Loucy (cell line): ENCODE results near the gene UBE4A.

Experiments
- H2AFZ ChIP-seq: fragments of 200-600 bp; sonication (generic); 2 replicates; pipeline ENCODE4 v1.6.0; 2016; ENCODE audit warnings: antibody characterized with exemption, mild to moderate bottlenecking, low read length, moderate library complexity
- H3F3A ChIP-seq: fragments of 200-600 bp; 2 replicates; pipeline ENCODE4 v1.6.0; 2016; ENCODE audit warnings: antibody characterized with exemption, low read depth, mild to moderate bottlenecking
- H3K27me3 ChIP-seq: fragments of 200-600 bp; sonication (generic); 2 replicates; pipeline ENCODE4 v1.6.1; 2014; ENCODE audit warnings: low read length, mild to moderate bottlenecking; ENCODE audit not compliant: insufficient read depth, poor library complexity, severe bottlenecking
- H3K36me3 ChIP-seq: fragments of 200-600 bp; sonication (generic); 2 replicates; pipeline ENCODE4 v1.6.1; 2016; ENCODE audit warnings: low read length; ENCODE audit not compliant: insufficient read depth
- H3K4me1 ChIP-seq: fragments of 200-600 bp; sonication (generic); 2 replicates; pipeline ENCODE4 v1.5.1; 2014; ENCODE audit warnings: low read length, mild to moderate bottlenecking; ENCODE audit not compliant: insufficient read depth, poor library complexity, severe bottlenecking
- H3K4me2 ChIP-seq: fragments of 200-600 bp; sonication (generic); 2 replicates; pipeline ENCODE4 v1.6.0; 2014; ENCODE audit warnings: antibody characterized with exemption, low read length, low read depth, mild to moderate bottlenecking; ENCODE audit not compliant: poor library complexity, severe bottlenecking
- H3K4me3 ChIP-seq: fragments of 200-600 bp; sonication (generic); 2 replicates; pipeline ENCODE4 v1.5.1; 2014; ENCODE audit warnings: low read length, mild to moderate bottlenecking, mixed read lengths; ENCODE audit not compliant: poor library complexity, severe bottlenecking
- H3K79me2 ChIP-seq: fragments of 200-600 bp; sonication (generic); 2 replicates; pipeline ENCODE4 v1.6.1; 2014; ENCODE audit warnings: low read length; ENCODE audit not compliant: insufficient read depth
- H3K9ac ChIP-seq: fragments of 200-600 bp; sonication (generic); 2 replicates; pipeline ENCODE4 v1.6.0; 2014; ENCODE audit warnings: mild to moderate bottlenecking, low read depth, low read length, moderate library complexity; ENCODE audit not compliant: poor library complexity, severe bottlenecking
- H3K9me2 ChIP-seq: fragments of 200-600 bp; sonication (generic); replicated peaks from 2 replicates; pipeline ENCODE4 v1.6.1; 2016; ENCODE audit warnings: low read depth, low read length, mixed read lengths
- H3K9me3 ChIP-seq: fragments of 200-600 bp; sonication (generic); 2 replicates; pipeline ENCODE4 v1.6.1; 2014; ENCODE audit warnings: mild to moderate bottlenecking, antibody characterized with exemption, low read length, low read depth; ENCODE audit not compliant: insufficient read depth
- H4K20me1 ChIP-seq: fragments of 200-600 bp; sonication (generic); 2 replicates; pipeline ENCODE4 v1.6.0; 2014; ENCODE audit warnings: antibody characterized with exemption, low read length, mild to moderate bottlenecking; ENCODE audit not compliant: insufficient read depth, poor library complexity, severe bottlenecking
- CTCF ChIP-seq: fragments of 200-600 bp; sonication (generic); conservative IDR thresholded peaks from 2 replicates; pipeline ENCODE4 v1.5.1; 2014; ENCODE audit warnings: mild to moderate bottlenecking, antibody characterized with exemption, low read length
- EZH2phosphoT487 ChIP-seq: fragments of 200-600 bp; IDR thresholded peaks from 2 replicates; pipeline ENCODE4 v1.6.1; 2018; ENCODE audit warnings: antibody characterized with exemption, mild to moderate bottlenecking, moderate library complexity, borderline replicate concordance

UBE4A gene

GRCh38 chr11:118441770-118442275 is 82.4 kb downstream of the UBE4A start:
- Histone ChIP-seq H3K4me2 (peak overlapping the region; percentile 99), H3K36me3 (peaks cover 2% of the 10 kb centered on the region; the same call in 1 of the 2 replicates), H3K9me3 (no peaks in the 10 kb centered on the region), H2AFZ (no peak overlapping the region), H3K9me2 (no peaks in the 10 kb centered on the region), H3K9ac (peak overlapping the region; percentile 95), H4K20me1 (peaks cover 96% of the 10 kb centered on the region), H3K4me3 (peak overlapping the region; percentile 92), H3K4me1 (peaks cover 70% of the 10 kb centered on the region), H3F3A (peaks cover 7% of the 10 kb centered on the region; the same call in 1 of the 2 replicates), H3K27me3 (no peaks in the 10 kb centered on the region), H3K79me2 (peaks cover 100% of the 10 kb centered on the region)
- TF ChIP-seq CTCF (no peak), EZH2phosphoT487 (no peak)

- peaks cover 100% of the 10 kb centered on the region for H3K79me2 ChIP-seq
- H3K9ac ChIP-seq, result peak overlapping the region; percentile 95
- peak overlapping the region; percentile 92 for H3K4me3 ChIP-seq
- H4K20me1 ChIP-seq, result peaks cover 96% of the 10 kb centered on the region
- TF ChIP-seq EZH2phosphoT487 (no peak), CTCF (no peak)
- peaks cover 7% of the 10 kb centered on the region; the same call in 1 of the 2 replicates for H3F3A ChIP-seq
- H2AFZ ChIP-seq, result no peak overlapping the region
- no peaks in the 10 kb centered on the region for H3K27me3 ChIP-seq
- H3K4me1 ChIP-seq, result peaks cover 71% of the 10 kb centered on the region
- no peaks in the 10 kb centered on the region for H3K9me2 ChIP-seq
- H3K36me3 ChIP-seq, result peaks cover 7% of the 10 kb centered on the region; the same call in 1 of the 2 replicates
- H3K4me2 ChIP-seq, result peak overlapping the region; percentile 99
- no peaks in the 10 kb centered on the region for H3K9me3 ChIP-seq
Observed at GRCh38 chr11:118442301-118442700, 82.9 kb downstream of the UBE4A start.

DNA sequence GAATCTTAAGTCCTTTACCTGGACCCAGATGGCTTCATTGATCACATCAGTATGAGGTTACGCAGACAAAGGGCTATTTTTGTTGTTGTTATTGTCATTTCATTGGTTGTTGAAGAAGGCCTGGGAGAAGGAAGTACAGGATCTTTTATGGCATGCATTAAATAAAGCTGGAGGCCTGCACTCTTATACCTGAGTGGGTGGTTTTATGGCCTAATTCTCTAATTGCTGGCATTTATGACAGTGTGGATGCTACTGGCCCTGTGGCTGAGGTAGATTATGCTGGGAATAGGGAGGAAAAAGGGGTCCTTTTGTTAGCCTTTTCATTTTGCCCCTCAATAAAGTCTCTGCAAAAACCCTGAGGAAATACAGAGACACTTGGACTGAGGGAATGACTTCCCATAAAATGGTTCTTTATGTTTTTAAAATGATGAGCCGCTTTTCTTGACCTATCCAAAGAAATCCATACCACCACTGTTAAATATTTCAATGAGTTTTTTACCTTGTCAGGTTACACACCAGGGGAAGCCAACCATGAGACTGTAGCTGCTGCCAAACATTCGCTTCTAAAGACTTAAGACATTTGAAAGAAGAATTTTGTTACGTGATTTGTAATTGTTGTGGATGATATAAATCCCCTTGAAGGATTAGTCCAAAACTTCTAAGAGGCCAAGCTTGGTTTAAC is 83.6 kb downstream of the UBE4A start:
- H4K20me1 ChIP-seq, result peaks cover 96% of the 10 kb centered on the region

More for the DNA sequence above, 83.6 kb downstream of the UBE4A start:
- peaks cover 5% of the 10 kb centered on the region; the same call in 1 of the 2 replicates for H3F3A ChIP-seq
- no peaks in the 10 kb centered on the region for H3K27me3 ChIP-seq
- H3K9me2 ChIP-seq, result no peaks in the 10 kb centered on the region
- peak overlapping the region; percentile 99 for H3K4me2 ChIP-seq
- no peak overlapping the region for H2AFZ ChIP-seq
- peaks cover 100% of the 10 kb centered on the region for H3K79me2 ChIP-seq
- no peaks in the 10 kb centered on the region for H3K9me3 ChIP-seq
- TF ChIP-seq CTCF, result no peak
- TF ChIP-seq EZH2phosphoT487, result no peak
- H3K4me3 ChIP-seq, result peak overlapping the region; percentile 92
- peaks cover 76% of the 10 kb centered on the region for H3K4me1 ChIP-seq
- peak overlapping the region; percentile 95 for H3K9ac ChIP-seq
- H3K36me3 ChIP-seq, result peaks cover 14% of the 10 kb centered on the region; the same call in 1 of the 2 replicates
